ENCODE measurements around the gene CAMTA1. TPM values are rescaled to one million over a fixed set of nuclear protein-coding genes. Genes with fewer than 3 reads are reported as not detected.

The CAMTA1 gene
- total RNA-seq, 1 experiment from 2014 or later, result 69.5 TPM

GRCh38 chr1:7281821-7282220 lies 496.6 kb downstream of the CAMTA1 start:
- ATAC-seq (no peak), DNase-seq (ENCODE audit: low read depth, low spot score) (no peak)
- H3K79me2 ChIP-seq (ENCODE audit: insufficient read depth, low read length), result no peaks in the 10 kb centered on the region
- H3K9me2 ChIP-seq (ENCODE audit: insufficient read depth), result no peaks in the 10 kb centered on the region
- no peak overlapping the region for H3K9ac ChIP-seq (ENCODE audit: low read length)
- H3K4me3 ChIP-seq (replicated peaks in 1 of 2; ENCODE audit: low read depth in 1 of 2, low read length in 2 of 2), result no peak overlapping the region
- BruUV-seq (replicated peaks), result no TSS peak
- CTCF ChIA-PET, result no interaction called here
- H2AFZ ChIP-seq (ENCODE audit: low read depth, low read length, poor library complexity, severe bottlenecking), result no peak overlapping the region
- intact Hi-C loops (cut with micrococcal nuclease), result no loop called here
- no peak overlapping the region for H3K27ac ChIP-seq (ENCODE audit: low read depth, low read length)
- POLR2A ChIA-PET, result no interaction called here
- RAD21 ChIA-PET (ENCODE audit: low non-redundant PET in 1 of 2, low total read pairs in 2 of 2, uncharacterized antibody in 2 of 2, unreplicated experiment in 2 of 2), result no interaction called here
- no peaks in the 10 kb centered on the region for H3K36me3 ChIP-seq (ENCODE audit: control insufficient read depth in 1 of 2, insufficient read depth in 2 of 2, low read length in 2 of 2)
- no peaks in the 10 kb centered on the region; a peak in 1 of 4 replicates for H3K9me3 ChIP-seq (ENCODE audit: control insufficient read depth in 1 of 2, insufficient read depth in 1 of 2, low read depth in 1 of 2, low read length in 2 of 2)
- no peaks in the 10 kb centered on the region for H4K20me1 ChIP-seq (ENCODE audit: insufficient read depth)
- H3K4me2 ChIP-seq (ENCODE audit: low read length), result no peak overlapping the region
- H3K4me1 ChIP-seq (ENCODE audit: control insufficient read depth in 1 of 2, insufficient read depth in 2 of 2, low read length in 2 of 2), result peaks cover 0 to 12% of the 10 kb centered on the region in 2 experiments; a peak in 2 of 4 replicates
- H3K27me3 ChIP-seq (ENCODE audit: insufficient read depth, low read length), result no peaks in the 10 kb centered on the region
- TF ChIP-seq ZFX (IDR thresholded peaks at IDR 0.05), result no peak
- no peak for TF ChIP-seq TCF7L2 (IDR thresholded peaks at IDR 0.05; ENCODE audit: borderline replicate concordance, extremely low read depth, insufficient read depth, insufficient read length)
- TF ChIP-seq POLR2AphosphoS5 (IDR thresholded peaks at IDR 0.05; ENCODE audit: low read depth, low read length), result no peak
- TF ChIP-seq ZNF274 (IDR thresholded peaks at IDR 0.05; ENCODE audit: low read depth, low read length), result no peak

GRCh38 chr1:7284839-7285435 lies 499.7 kb downstream of the CAMTA1 start:
- TF ChIP-seq CTCF (IDR thresholded peaks at IDR 0.05 in 2 of 3, conservative IDR thresholded peaks at IDR 0.05 in 1 of 3; ENCODE audit: borderline replicate concordance in 1 of 3, insufficient read depth in 1 of 3, low read depth in 2 of 3, low read length in 2 of 3) (0 out of 6 replicates have a peak, but pooled peaks of 1 of the 3 experiments have one; percentile 7), ZFX (IDR thresholded peaks at IDR 0.05) (no peak)
- Histone ChIP-seq H2AFZ (ENCODE audit: low read depth, low read length, poor library complexity, severe bottlenecking) (no peak overlapping the region), H3K9me2 (ENCODE audit: insufficient read depth) (no peaks in the 10 kb centered on the region), H4K20me1 (ENCODE audit: insufficient read depth) (no peaks in the 10 kb centered on the region), H3K4me2 (ENCODE audit: low read length) (peak overlapping the region; percentile 32), H3K27ac (ENCODE audit: low read depth, low read length) (no peak overlapping the region), H3K4me1 (ENCODE audit: control insufficient read depth in 1 of 2, insufficient read depth in 2 of 2, low read length in 2 of 2) (peaks cover 4 to 19% of the 10 kb centered on the region in 2 experiments; a peak in 3 of 4 replicates), H3K36me3 (ENCODE audit: control insufficient read depth in 1 of 2, insufficient read depth in 2 of 2, low read length in 2 of 2) (no peaks in the 10 kb centered on the region), H3K27me3 (ENCODE audit: insufficient read depth, low read length) (no peaks in the 10 kb centered on the region), H3K4me3 (replicated peaks in 1 of 2; ENCODE audit: low read depth in 1 of 2, low read length in 2 of 2) (no peak overlapping the region), H3K9ac (ENCODE audit: low read length) (no peak overlapping the region), H3K9me3 (ENCODE audit: control insufficient read depth in 1 of 2, insufficient read depth in 1 of 2, low read depth in 1 of 2, low read length in 2 of 2) (no peaks in the 10 kb centered on the region), H3K79me2 (ENCODE audit: insufficient read depth, low read length) (no peaks in the 10 kb centered on the region)
- intact Hi-C loops (cut with micrococcal nuclease), result no loop called here
- ChIA-PET RAD21 (ENCODE audit: low non-redundant PET in 1 of 2, low total read pairs in 2 of 2, uncharacterized antibody in 2 of 2, unreplicated experiment in 2 of 2) (no interaction called here), CTCF (interaction anchor here (0.8 kb wide), 1 partner anchor 253 kb away, joined by 3 read pairs; no protein-coding TSS in a partner anchor), POLR2A (no interaction called here)
- no TSS peak for BruUV-seq (replicated peaks)
- ATAC-seq (no peak), DNase-seq (ENCODE audit: low read depth, low spot score) (no peak)

Data from HCT116 (cell line).